SK-N-SH (cell line): ENCODE data around the gene MCC. TPM values are rescaled to one million over a fixed set of nuclear protein-coding genes. Genes with fewer than 3 reads are reported as not detected.

Source experiments
- CTCF ChIA-PET: fragments of 300-600, 350-600 bp; formaldehyde crosslinking; extraction: SDS; loops from one replicate; lab custom pipeline; 2021; lab: Yijun Ruan, JAX
- POLR2A ChIA-PET: fragments of 350-600 bp; sonication (Branson Sonifier 250); formaldehyde crosslinking; extraction: SDS; loops from one replicate; lab custom pipeline; 2020; ENCODE audit warnings: antibody characterized with exemption, inconsistent platforms; lab: Yijun Ruan, JAX
- DNase-seq: peaks from one replicate; pipeline ENCODE4 v3.0.0; 2012
- H2AFZ ChIP-seq: fragments of 200-600 bp; sonication (generic); 2 replicates; pipeline ENCODE4 v1.8.1; 2016; ENCODE audit warnings: antibody characterized with exemption, mild to moderate bottlenecking, low read depth
- H3F3A ChIP-seq: fragments of 200-600 bp; sonication (generic); replicated peaks from 2 replicates; pipeline ENCODE3; 2016; ENCODE audit warnings: antibody characterized with exemption, mild to moderate bottlenecking; ENCODE audit not compliant: insufficient read depth
- H3K27ac ChIP-seq, 2 experiments: fragments of 200-500 bp in 1 of 2; fragments of 200-600 bp in 1 of 2; sonication (Bioruptor generic) in 1 of 2; sonication (generic), shearing (Covaris generic) in 1 of 2; 2 replicates each; pipeline versions ENCODE4 v1.5.1 to v1.6.1; 2014 to 2016; ENCODE audit warnings: low read depth in 2 of 2, inconsistent platforms in 1 of 2, low read length in 1 of 2, mild to moderate bottlenecking in 1 of 2, mixed read lengths in 1 of 2
- H3K27me3 ChIP-seq: fragments of 200-600 bp; sonication (generic), shearing (Covaris generic); 2 replicates; pipeline ENCODE4 v1.6.1; 2016; ENCODE audit warnings: mixed run types; ENCODE audit not compliant: insufficient read depth
- H3K36me3 ChIP-seq, 2 experiments: fragments of 200-500 bp in 1 of 2; fragments of 200-600 bp in 1 of 2; sonication (Bioruptor generic) in 1 of 2; sonication (generic) in 1 of 2; replicated peaks in 1 of 2; 2 replicates each; pipeline versions ENCODE3 to v1.5.1; 2014 to 2016; ENCODE audit warnings: low read length in 1 of 2, mild to moderate bottlenecking in 1 of 2; ENCODE audit not compliant: insufficient read depth in 2 of 2, control insufficient read depth in 1 of 2
- H3K4me1 ChIP-seq, 2 experiments: fragments of 200-500 bp in 1 of 2; fragments of 200-600 bp in 1 of 2; sonication (Bioruptor generic) in 1 of 2; sonication (generic), shearing (Covaris generic) in 1 of 2; 2 replicates each; pipeline versions ENCODE4 v1.5.1 to v1.6.1; 2014 to 2016; ENCODE audit warnings: low read depth in 1 of 2, low read length in 1 of 2, mixed run types in 1 of 2; ENCODE audit not compliant: insufficient read depth in 2 of 2, control insufficient read depth in 1 of 2
- H3K4me2 ChIP-seq: fragments of 200-600 bp; sonication (generic), shearing (Covaris generic); 2 replicates; pipeline ENCODE4 v1.6.1; 2017; ENCODE audit warnings: mixed run types
- H3K4me3 ChIP-seq, 2 experiments: fragments of 200-500 bp in 1 of 2; fragments of 200-600 bp in 1 of 2; sonication (Bioruptor generic) in 1 of 2; sonication (generic), shearing (Covaris generic) in 1 of 2; 2 replicates each; pipeline versions ENCODE4 v1.5.1 to v1.8.1; 2014 to 2016; ENCODE audit warnings: low read depth in 2 of 2, inconsistent platforms in 1 of 2, low read length in 1 of 2, mild to moderate bottlenecking in 1 of 2, mixed read lengths in 1 of 2, moderate library complexity in 1 of 2
- H3K79me2 ChIP-seq: fragments of 200-600 bp; sonication (generic); 2 replicates; pipeline ENCODE4 v1.8.1; 2017; ENCODE audit warnings: mild to moderate bottlenecking; ENCODE audit not compliant: insufficient read depth
- H3K9ac ChIP-seq: fragments of 200-600 bp; sonication (generic); 2 replicates; pipeline ENCODE4 v1.6.1; 2017; ENCODE audit warnings: mixed run types
- H3K9me2 ChIP-seq: fragments of 200-600 bp; sonication (generic); 2 replicates; pipeline ENCODE4 v1.6.1; 2017; ENCODE audit warnings: mixed run types
- H3K9me3 ChIP-seq: fragments of 200-600 bp; sonication (generic); 2 replicates; pipeline ENCODE4 v1.6.1; 2017; ENCODE audit warnings: mixed run types, mild to moderate bottlenecking, moderate library complexity
- H4K20me1 ChIP-seq: fragments of 200-600 bp; sonication (generic); 2 replicates; pipeline ENCODE4 v1.6.1; 2017; ENCODE audit warnings: mild to moderate bottlenecking, mixed run types; ENCODE audit not compliant: insufficient read depth
- CHD2 ChIP-seq: fragments of 150-350 bp; IDR thresholded peaks from 2 replicates; pipeline ENCODE4 v1.6.1; 2018; ENCODE audit warnings: low read length; ENCODE audit not compliant: partially characterized antibody
- FOSL2 ChIP-seq: IDR thresholded peaks from 2 replicates; pipeline ENCODE4 v1.4.0; 2012; ENCODE audit warnings: low read depth, mild to moderate bottlenecking, moderate library complexity, borderline replicate concordance
- FOXJ3 ChIP-seq: sonication (generic); formaldehyde crosslinking; IDR thresholded peaks from 2 replicates; pipeline ENCODE4 v1.5.1; 2020; ENCODE audit warnings: mild to moderate bottlenecking, missing genetic modification reagents
- GABPA ChIP-seq: IDR thresholded peaks from 2 replicates; pipeline ENCODE4 v1.4.0; 2012; ENCODE audit warnings: low read depth, mild to moderate bottlenecking
- GATA2 ChIP-seq: sonication (generic); formaldehyde crosslinking; IDR thresholded peaks from 2 replicates; pipeline ENCODE4 v1.5.0; 2020; ENCODE audit warnings: mild to moderate bottlenecking, missing genetic modification reagents
- JUND ChIP-seq: IDR thresholded peaks from 2 replicates; pipeline ENCODE4 v1.4.0; 2012
- MXI1 ChIP-seq: IDR thresholded peaks from 2 replicates; pipeline ENCODE4 v1.6.1; 2012; ENCODE audit warnings: mild to moderate bottlenecking, low read depth, low read length, improper control_type of control experiment
- NRF1 ChIP-seq: IDR thresholded peaks from 2 replicates; pipeline ENCODE4 v1.6.1; 2012; ENCODE audit warnings: low read depth, mild to moderate bottlenecking, low read length
- RAD21 ChIP-seq: IDR thresholded peaks from 2 replicates; pipeline ENCODE4 v1.6.1; 2012; ENCODE audit warnings: mild to moderate bottlenecking, low read length
- RCOR1 ChIP-seq: fragments of 150-350 bp; IDR thresholded peaks from 2 replicates; pipeline ENCODE4 v1.6.1; 2017; ENCODE audit warnings: antibody characterized with exemption, low read length
- RXRA ChIP-seq: IDR thresholded peaks from 2 replicates; pipeline ENCODE4 v1.4.0; 2012; ENCODE audit warnings: low read depth, mild to moderate bottlenecking, borderline replicate concordance
- SIN3A ChIP-seq: IDR thresholded peaks from 2 replicates; pipeline ENCODE4 v1.6.1; 2012; ENCODE audit warnings: low read depth, mild to moderate bottlenecking, low read length, moderate library complexity, borderline replicate concordance
- SMC3 ChIP-seq: IDR thresholded peaks from 2 replicates; pipeline ENCODE4 v1.6.1; 2012; ENCODE audit warnings: low read depth, low read length, improper control_type of control experiment
- TAF1 ChIP-seq: IDR thresholded peaks from 2 replicates; pipeline ENCODE4 v1.6.1; 2012; ENCODE audit warnings: low read depth, mild to moderate bottlenecking, low read length, moderate library complexity, borderline replicate concordance
- TEAD4 ChIP-seq: IDR thresholded peaks from 2 replicates; pipeline ENCODE4 v1.4.0; 2012; ENCODE audit warnings: mild to moderate bottlenecking, borderline replicate concordance; ENCODE audit not compliant: insufficient read depth
- WGBS: methylation state at CpG from one replicate; pipeline ENCODE4 v1.1.6; 2017; ENCODE audit warnings: low lambda C conversion rate; 5-methylcytosine and 5-hydroxymethylcytosine counted together
- polyA plus RNA-seq, 3 experiments: library from polyadenylated mRNA; depleted of rRNA; stranded (reverse); fragments of >200 nt; gene quantifications; 2 replicates each; pipeline ENCODE4 v1.2.3, GENCODE V29; 2012
- TF ChIP-seq, protein P1 (sequence below): fragments of 150-350 bp; IDR thresholded peaks from 2 replicates; pipeline ENCODE4 v1.6.1; 2016; ENCODE audit warnings: mild to moderate bottlenecking, low read depth, low read length
- TF ChIP-seq, protein P2 (sequence below): IDR thresholded peaks from 2 replicates; pipeline ENCODE4 v1.6.1; 2012; ENCODE audit warnings: mild to moderate bottlenecking, low read depth, low read length, moderate library complexity
- TF ChIP-seq, protein P3 (sequence below): fragments of 150-350 bp; IDR thresholded peaks from 2 replicates; pipeline ENCODE4 v1.6.1; 2017; ENCODE audit warnings: antibody characterized with exemption, low read length, low read depth, borderline replicate concordance
- TF ChIP-seq, protein P4 (sequence below): IDR thresholded peaks from 2 replicates; pipeline ENCODE4 v1.4.0; 2012; ENCODE audit warnings: low read depth
- TF ChIP-seq, protein P5 (sequence below): IDR thresholded peaks from 2 replicates; pipeline ENCODE4; 2012

Gene MCC
- polyA plus RNA-seq, 1 of the 3 experiments (the other 2 are of a cell fraction) = 3.6 TPM

DNA sequence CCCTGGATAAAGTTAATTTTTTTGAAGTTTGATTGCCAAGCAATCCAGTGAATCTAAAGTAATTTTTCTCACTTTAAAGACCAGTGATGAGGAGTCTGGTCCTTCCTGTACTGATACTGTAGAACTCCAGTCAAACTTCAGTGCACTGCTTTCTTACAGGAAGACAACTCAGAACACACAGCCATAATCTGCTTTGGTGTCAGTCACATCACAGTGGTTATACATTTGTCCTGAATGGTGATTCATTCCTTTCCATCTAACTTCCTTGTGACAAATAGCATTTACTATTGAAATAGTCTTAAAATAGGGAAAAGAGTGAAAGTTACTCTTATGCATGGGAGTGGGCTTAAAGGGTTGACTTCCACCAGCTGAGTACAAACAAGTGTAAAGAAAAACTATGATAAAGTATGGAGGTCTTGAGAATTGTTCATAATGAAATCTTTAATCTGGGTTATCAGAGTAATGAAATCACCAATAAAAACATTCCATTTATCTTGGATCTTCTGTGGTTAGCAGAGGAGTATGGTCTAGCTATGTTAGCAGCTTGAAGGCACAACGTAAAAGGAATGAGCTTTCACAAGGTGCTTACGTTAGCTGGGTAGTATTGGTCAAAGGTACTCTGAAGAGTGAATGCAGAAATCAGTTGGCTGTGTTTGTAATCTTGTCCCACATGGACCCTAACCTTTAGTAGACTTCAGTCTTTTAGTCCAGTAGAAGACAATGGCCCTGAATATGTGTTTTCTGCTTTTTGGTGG lies 470.2 kb downstream of the MCC start:
- CTCF ChIA-PET = interaction anchor here (1.3 kb wide), 1 partner anchor 22 kb away, joined by 3 read pairs; no protein-coding TSS in a partner anchor

More for the DNA sequence above, 470.2 kb downstream of the MCC start:
- Histone ChIP-seq H3K27me3 (no peaks in the 10 kb centered on the region), H4K20me1 (peaks cover 6% of the 10 kb centered on the region; the same call in 1 of the 2 replicates), H3K9me3 (no peaks in the 10 kb centered on the region), H3K9ac (no peak overlapping the region), H3K4me2 (no peak overlapping the region), H2AFZ (no peak overlapping the region), H3K9me2 (no peaks in the 10 kb centered on the region), H3K79me2 (peaks cover 12% of the 10 kb centered on the region; the same call in 1 of the 2 replicates), H3F3A (peaks cover 9% of the 10 kb centered on the region), H3K27ac (no peak overlapping the region), H3K4me1 (peaks cover 0 to 8% of the 10 kb centered on the region in 2 experiments; a peak in 2 of 4 replicates), H3K4me3 (no peak overlapping the region)
- no peak for DNase-seq
- WGBS = 96% methylated on average over 2 of the region's 2 CpGs
- TF ChIP-seq, protein P1, sequence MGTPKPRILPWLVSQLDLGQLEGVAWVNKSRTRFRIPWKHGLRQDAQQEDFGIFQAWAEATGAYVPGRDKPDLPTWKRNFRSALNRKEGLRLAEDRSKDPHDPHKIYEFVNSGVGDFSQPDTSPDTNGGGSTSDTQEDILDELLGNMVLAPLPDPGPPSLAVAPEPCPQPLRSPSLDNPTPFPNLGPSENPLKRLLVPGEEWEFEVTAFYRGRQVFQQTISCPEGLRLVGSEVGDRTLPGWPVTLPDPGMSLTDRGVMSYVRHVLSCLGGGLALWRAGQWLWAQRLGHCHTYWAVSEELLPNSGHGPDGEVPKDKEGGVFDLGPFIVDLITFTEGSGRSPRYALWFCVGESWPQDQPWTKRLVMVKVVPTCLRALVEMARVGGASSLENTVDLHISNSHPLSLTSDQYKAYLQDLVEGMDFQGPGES = no peak
- no peak for TF ChIP-seq TEAD4
- no peak for TF ChIP-seq RCOR1
- TF ChIP-seq RAD21 = no peak
- TF ChIP-seq, protein P2, sequence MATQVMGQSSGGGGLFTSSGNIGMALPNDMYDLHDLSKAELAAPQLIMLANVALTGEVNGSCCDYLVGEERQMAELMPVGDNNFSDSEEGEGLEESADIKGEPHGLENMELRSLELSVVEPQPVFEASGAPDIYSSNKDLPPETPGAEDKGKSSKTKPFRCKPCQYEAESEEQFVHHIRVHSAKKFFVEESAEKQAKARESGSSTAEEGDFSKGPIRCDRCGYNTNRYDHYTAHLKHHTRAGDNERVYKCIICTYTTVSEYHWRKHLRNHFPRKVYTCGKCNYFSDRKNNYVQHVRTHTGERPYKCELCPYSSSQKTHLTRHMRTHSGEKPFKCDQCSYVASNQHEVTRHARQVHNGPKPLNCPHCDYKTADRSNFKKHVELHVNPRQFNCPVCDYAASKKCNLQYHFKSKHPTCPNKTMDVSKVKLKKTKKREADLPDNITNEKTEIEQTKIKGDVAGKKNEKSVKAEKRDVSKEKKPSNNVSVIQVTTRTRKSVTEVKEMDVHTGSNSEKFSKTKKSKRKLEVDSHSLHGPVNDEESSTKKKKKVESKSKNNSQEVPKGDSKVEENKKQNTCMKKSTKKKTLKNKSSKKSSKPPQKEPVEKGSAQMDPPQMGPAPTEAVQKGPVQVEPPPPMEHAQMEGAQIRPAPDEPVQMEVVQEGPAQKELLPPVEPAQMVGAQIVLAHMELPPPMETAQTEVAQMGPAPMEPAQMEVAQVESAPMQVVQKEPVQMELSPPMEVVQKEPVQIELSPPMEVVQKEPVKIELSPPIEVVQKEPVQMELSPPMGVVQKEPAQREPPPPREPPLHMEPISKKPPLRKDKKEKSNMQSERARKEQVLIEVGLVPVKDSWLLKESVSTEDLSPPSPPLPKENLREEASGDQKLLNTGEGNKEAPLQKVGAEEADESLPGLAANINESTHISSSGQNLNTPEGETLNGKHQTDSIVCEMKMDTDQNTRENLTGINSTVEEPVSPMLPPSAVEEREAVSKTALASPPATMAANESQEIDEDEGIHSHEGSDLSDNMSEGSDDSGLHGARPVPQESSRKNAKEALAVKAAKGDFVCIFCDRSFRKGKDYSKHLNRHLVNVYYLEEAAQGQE = no peak
- no peak for TF ChIP-seq RXRA
- no peak for TF ChIP-seq MXI1
- no peak for TF ChIP-seq GABPA
- no peak for TF ChIP-seq FOXJ3 (CRISPR knock-in tag)
- TF ChIP-seq, protein P3, sequence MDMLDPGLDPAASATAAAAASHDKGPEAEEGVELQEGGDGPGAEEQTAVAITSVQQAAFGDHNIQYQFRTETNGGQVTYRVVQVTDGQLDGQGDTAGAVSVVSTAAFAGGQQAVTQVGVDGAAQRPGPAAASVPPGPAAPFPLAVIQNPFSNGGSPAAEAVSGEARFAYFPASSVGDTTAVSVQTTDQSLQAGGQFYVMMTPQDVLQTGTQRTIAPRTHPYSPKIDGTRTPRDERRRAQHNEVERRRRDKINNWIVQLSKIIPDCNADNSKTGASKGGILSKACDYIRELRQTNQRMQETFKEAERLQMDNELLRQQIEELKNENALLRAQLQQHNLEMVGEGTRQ = no peak
- no peak for TF ChIP-seq GATA2 (CRISPR knock-in tag)
- TF ChIP-seq CHD2 = no peak
- TF ChIP-seq, protein P4, sequence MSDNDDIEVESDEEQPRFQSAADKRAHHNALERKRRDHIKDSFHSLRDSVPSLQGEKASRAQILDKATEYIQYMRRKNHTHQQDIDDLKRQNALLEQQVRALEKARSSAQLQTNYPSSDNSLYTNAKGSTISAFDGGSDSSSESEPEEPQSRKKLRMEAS = no peak
- no peak for TF ChIP-seq SIN3A
- TF ChIP-seq, protein P5, sequence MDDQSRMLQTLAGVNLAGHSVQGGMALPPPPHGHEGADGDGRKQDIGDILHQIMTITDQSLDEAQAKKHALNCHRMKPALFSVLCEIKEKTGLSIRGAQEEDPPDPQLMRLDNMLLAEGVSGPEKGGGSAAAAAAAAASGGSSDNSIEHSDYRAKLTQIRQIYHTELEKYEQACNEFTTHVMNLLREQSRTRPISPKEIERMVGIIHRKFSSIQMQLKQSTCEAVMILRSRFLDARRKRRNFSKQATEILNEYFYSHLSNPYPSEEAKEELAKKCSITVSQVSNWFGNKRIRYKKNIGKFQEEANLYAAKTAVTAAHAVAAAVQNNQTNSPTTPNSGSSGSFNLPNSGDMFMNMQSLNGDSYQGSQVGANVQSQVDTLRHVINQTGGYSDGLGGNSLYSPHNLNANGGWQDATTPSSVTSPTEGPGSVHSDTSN = no peak
- no peak for TF ChIP-seq SMC3
- TF ChIP-seq NRF1 = no peak
- TF ChIP-seq FOSL2 = no peak
- no peak for TF ChIP-seq TAF1
- no peak for TF ChIP-seq JUND
- TF ChIP-seq, all 33 proteins: peak for 0
- POLR2A ChIA-PET = no interaction called here
- peaks cover 40 to 72% of the 10 kb centered on the region in 2 experiments for H3K36me3 ChIP-seq
